Nephron progenitor cell (in vitro differentiated cells): ENCODE measurements around the gene MYO18B.
A peak's percentile ranks its signal among the peaks of the same experiment; 100 is the strongest.

Experiments
- DNase-seq: peaks from one replicate; pipeline ENCODE4 v3.0.0; 2021
- H3K27ac Mint-ChIP-seq: 2 replicates; pipeline ENCODE4 v1.8.0; 2021; ENCODE audit warnings: mild to moderate bottlenecking, moderate library complexity, mixed read lengths
- H3K27me3 Mint-ChIP-seq: 2 replicates; pipeline ENCODE4 v1.8.0; 2021; ENCODE audit warnings: mild to moderate bottlenecking, low read depth, mixed read lengths; ENCODE audit not compliant: poor library complexity
- H3K36me3 Mint-ChIP-seq: 2 replicates; pipeline ENCODE4 v1.8.0; 2021; ENCODE audit warnings: low read depth, mixed read lengths
- H3K4me1 Mint-ChIP-seq: 2 replicates; pipeline ENCODE4 v1.8.0; 2021; ENCODE audit warnings: mixed read lengths
- H3K4me3 Mint-ChIP-seq: 2 replicates; pipeline ENCODE4 v1.8.0; 2021; ENCODE audit warnings: mild to moderate bottlenecking, moderate library complexity, mixed read lengths
- H3K9me3 Mint-ChIP-seq: 2 replicates; pipeline ENCODE4 v1.8.0; 2021; ENCODE audit warnings: mild to moderate bottlenecking, moderate library complexity, mixed read lengths
- CTCF ChIP-seq: fragments of 200-600 bp; sonication (generic); IDR thresholded peaks from 2 replicates; pipeline ENCODE4 v1.5.0; 2021; ENCODE audit warnings: antibody characterized with exemption

MYO18B gene

DNA sequence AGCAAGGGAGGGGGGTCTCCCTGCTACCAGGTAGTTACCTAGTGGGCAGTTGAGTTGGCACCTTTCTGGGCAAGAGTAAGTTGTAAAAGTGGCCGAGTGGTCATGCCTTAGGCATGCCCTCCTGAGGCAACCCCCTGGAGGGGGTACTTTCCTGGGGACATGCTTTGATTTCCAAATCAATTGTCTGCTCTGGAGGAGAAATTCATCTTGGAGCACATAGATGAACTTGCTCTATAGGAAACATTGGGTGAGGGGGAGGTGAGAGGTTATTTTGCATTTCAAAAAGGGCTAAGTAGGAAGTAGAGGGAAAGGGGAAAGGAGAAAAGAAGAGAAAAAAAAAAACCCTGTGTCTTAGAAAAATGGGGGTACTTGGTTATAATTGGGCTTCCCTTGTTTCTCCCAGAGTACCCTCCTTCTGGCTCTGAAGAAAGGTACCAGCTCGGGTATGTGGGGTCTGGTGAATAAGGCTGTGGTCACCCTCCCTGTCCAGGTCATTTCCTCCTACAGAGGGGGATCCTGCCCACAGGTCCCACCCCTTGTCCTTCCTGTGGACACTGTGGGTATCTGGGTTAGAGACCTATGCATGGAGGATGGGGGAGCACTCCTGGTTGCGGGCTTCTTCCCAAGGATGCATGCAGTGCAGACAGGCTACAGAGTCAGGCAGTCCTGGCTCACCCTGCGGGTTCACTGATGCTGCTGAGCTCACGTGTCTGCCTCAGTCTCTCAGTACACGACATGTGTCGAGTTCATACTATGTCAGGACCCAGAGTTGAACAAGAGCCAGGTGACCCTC, 193.5 kb downstream of the MYO18B start:
- no peak for TF ChIP-seq CTCF
- Mint-ChIP-seq H3K9me3 (peaks cover 11% of the 10 kb centered on the region), H3K27ac (no peak overlapping the region), H3K27me3 (peaks cover 7% of the 10 kb centered on the region), H3K36me3 (no peaks in the 10 kb centered on the region), H3K4me1 (peaks cover 35% of the 10 kb centered on the region), H3K4me3 (no peak overlapping the region)
- DNase-seq: no peak

DNA sequence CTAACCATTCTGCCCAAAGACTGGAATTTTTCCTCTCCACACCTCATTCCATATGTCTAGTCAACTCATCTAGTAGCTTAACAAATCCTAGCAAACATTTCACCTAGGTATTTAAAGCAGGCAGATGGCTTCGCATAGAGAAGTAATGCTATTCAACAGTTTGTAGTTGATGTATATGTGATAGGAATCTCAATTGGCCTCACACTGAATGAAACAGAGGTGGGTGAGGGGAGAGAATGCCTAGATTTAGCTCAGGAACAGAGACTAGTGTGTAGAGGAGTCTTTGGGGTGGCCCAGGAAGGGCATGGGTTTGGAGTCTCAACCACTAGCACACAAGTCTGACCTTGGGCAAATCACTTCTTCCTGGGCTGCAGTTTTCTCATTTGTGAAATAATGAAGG, 196.2 kb downstream of the MYO18B start:
- Mint-ChIP-seq H3K36me3 (no peaks in the 10 kb centered on the region), H3K27ac (no peak overlapping the region), H3K4me1 (peaks cover 48% of the 10 kb centered on the region), H3K9me3 (peaks cover 14% of the 10 kb centered on the region), H3K27me3 (peaks cover 18% of the 10 kb centered on the region), H3K4me3 (no peak overlapping the region)
- TF ChIP-seq CTCF: no peak
- DNase-seq: no peak

DNA sequence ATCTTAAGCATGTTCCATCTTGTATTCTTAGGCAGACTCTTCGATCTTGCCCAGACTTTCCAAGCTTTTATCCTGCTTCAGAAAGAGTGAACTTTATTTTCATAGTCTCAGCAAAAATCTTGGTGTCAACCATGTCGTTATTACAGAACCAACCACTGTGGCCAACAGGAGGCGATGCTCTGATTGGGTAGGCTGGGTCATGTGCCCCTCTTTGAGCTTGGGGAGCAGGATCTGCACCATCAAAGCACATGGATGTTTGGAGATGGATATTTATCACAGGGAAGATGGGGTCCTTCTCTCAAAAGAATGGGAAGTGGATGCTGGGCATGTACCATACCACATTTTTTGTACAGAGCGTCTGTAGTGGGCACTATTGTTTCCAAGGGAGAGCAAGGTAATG, 197.4 kb downstream of the MYO18B start:
- no peak overlapping the region for H3K4me3 Mint-ChIP-seq
- H3K9me3 Mint-ChIP-seq: peaks cover 14% of the 10 kb centered on the region
- H3K4me1 Mint-ChIP-seq: peaks cover 48% of the 10 kb centered on the region
- DNase-seq: no peak
- H3K27me3 Mint-ChIP-seq: peaks cover 19% of the 10 kb centered on the region
- TF ChIP-seq CTCF: no peak
- no peaks in the 10 kb centered on the region for H3K36me3 Mint-ChIP-seq
- no peak overlapping the region for H3K27ac Mint-ChIP-seq

DNA sequence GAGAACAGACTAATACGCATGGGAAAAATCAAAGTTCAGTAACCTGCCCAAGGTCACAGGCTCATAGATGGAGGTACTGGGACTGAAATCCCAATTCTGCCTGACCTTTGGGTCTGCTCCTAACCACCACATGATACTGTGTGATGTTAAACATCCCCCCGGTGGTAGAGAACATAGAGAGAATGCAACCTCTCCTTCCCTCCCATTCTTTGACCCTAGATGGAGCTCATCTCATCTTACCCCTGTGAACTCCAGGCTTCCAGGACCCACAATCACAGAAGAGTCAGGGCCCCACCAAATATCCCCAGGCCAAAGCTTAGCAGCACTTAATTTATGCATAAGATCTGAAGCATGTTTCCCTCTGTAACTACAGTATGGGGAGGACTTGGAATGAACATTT, 198.5 kb downstream of the MYO18B start:
- peaks cover 13% of the 10 kb centered on the region for H3K27me3 Mint-ChIP-seq
- peaks cover 38% of the 10 kb centered on the region for H3K4me1 Mint-ChIP-seq
- no peaks in the 10 kb centered on the region for H3K36me3 Mint-ChIP-seq
- TF ChIP-seq CTCF: no peak
- H3K27ac Mint-ChIP-seq: no peak overlapping the region
- H3K4me3 Mint-ChIP-seq: no peak overlapping the region
- peaks cover 14% of the 10 kb centered on the region for H3K9me3 Mint-ChIP-seq
- no peak for DNase-seq

DNA sequence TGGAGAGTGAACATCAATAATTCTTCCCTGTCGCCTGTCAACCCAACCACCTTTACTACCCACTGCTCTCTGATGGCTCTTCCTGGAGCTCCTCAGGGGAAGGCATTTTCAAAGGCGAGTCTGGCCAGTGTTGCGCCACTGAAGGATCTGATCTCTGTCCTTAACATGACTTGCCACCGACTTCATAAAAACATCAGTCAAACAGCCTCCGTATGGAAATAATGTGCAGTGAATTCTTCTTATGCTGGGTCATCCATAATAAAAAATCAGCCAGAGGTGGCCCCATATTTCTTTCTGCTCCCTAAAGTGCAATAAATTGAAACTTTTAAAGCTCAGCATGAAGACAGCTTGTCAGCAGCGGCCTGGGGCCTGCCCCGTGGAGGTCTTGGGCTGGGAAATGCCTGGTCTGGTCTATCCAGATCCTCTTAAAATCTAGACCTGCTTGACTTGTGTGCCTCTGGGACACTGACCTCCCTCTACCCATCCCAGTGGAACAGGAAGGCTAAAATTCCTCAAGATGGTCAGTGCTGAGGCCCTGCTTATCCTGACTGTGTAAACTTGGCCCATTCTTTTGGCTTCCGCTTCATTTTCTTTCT, 199.5 kb downstream of the MYO18B start:
- peak overlapping the region; percentile 70 for H3K27ac Mint-ChIP-seq
- H3K4me1 Mint-ChIP-seq: peaks cover 33% of the 10 kb centered on the region
- H3K36me3 Mint-ChIP-seq: no peaks in the 10 kb centered on the region
- H3K4me3 Mint-ChIP-seq: no peak overlapping the region
- no peak for TF ChIP-seq CTCF
- peaks cover 16% of the 10 kb centered on the region for H3K27me3 Mint-ChIP-seq
- no peak for DNase-seq
- peaks cover 11% of the 10 kb centered on the region for H3K9me3 Mint-ChIP-seq
